Upper lobe of left lung (tissue), 4 donors: Measurements from ENCODE around the gene CHL1.

Source experiments
- EP300 ChIP-seq, 4 donors: sonication (generic); formaldehyde crosslinking; IDR thresholded peaks; one replicate each; pipeline ENCODE4 v1.5.1; 2017; ENCODE audit warnings: antibody characterized with exemption in 4 of 4, control low read depth in 2 of 4
- POLR2AphosphoS5 ChIP-seq, 2 donors: sonication (generic); formaldehyde crosslinking; IDR thresholded peaks; one replicate each; pipeline ENCODE4 v1.5.1; 2017; ENCODE audit warnings: antibody characterized with exemption in 2 of 2

DNA sequence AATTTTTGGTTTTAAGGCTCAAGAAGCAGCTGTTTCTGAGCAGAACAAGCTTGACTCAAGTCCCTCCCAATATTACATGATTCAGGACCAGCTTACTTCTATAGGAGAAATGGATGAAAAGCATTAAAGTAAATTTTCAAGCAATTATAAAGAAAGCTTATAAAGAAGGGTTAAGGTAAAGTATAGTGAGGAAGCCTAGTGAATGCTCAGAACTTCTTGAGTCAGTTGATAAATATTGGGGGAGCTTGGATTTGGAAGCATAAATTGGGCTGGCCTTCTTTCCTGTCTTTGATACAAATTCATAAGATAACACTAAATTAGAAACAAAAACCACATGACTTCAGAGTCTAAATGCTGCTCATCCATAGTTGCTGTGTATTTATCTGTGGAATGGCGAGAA lies 156.0 kb downstream of the CHL1 start:
- TF ChIP-seq EP300 (IDR thresholded peaks at IDR 0.05) (no peak), POLR2AphosphoS5 (IDR thresholded peaks at IDR 0.05) (no peak)
